ENCODE results near the gene FAF1.

The FAF1 gene

GRCh38 chr1:50416150-50416527, 543.9 kb downstream of the FAF1 start:
- peaks cover 8% of the 10 kb centered on the region for H3K27me3 ChIP-seq (replicated peaks; ENCODE audit: control insufficient read depth, insufficient read depth, low read length)

GRCh38 chr1:50415235-50416149, 544.6 kb downstream of the FAF1 start:
- H3K4me3 ChIP-seq (replicated peaks; ENCODE audit: low read depth, low read length), result no peak overlapping the region
- no peak for TF ChIP-seq CTCF (IDR thresholded peaks at IDR 0.05; ENCODE audit: insufficient read depth, low read length, poor library complexity, severe bottlenecking)

More at GRCh38 chr1:50416150-50416527, 543.9 kb downstream of the FAF1 start:
- H3K4me3 ChIP-seq (replicated peaks; ENCODE audit: low read depth, low read length), result no peak overlapping the region
- no peak for DNase-seq (ENCODE audit: extremely low read depth, insufficient read length)
- H3K36me3 ChIP-seq (ENCODE audit: control insufficient read depth, insufficient read depth, low read length), result no peaks in the 10 kb centered on the region
- TF ChIP-seq CTCF (IDR thresholded peaks at IDR 0.05; ENCODE audit: insufficient read depth, low read length, poor library complexity, severe bottlenecking), result no peak

GRCh38 chr1:50414853-50415234, 545.2 kb downstream of the FAF1 start:
- Histone ChIP-seq H3K27me3 (replicated peaks; ENCODE audit: control insufficient read depth, insufficient read depth, low read length) (peaks cover 4% of the 10 kb centered on the region), H3K4me3 (replicated peaks; ENCODE audit: low read depth, low read length) (no peak overlapping the region), H3K36me3 (ENCODE audit: control insufficient read depth, insufficient read depth, low read length) (no peaks in the 10 kb centered on the region)
- TF ChIP-seq CTCF (IDR thresholded peaks at IDR 0.05; ENCODE audit: insufficient read depth, low read length, poor library complexity, severe bottlenecking), result no peak
- no peak for DNase-seq (ENCODE audit: extremely low read depth, insufficient read length)

More at GRCh38 chr1:50415235-50416149, 544.6 kb downstream of the FAF1 start:
- Histone ChIP-seq H3K27me3 (replicated peaks; ENCODE audit: control insufficient read depth, insufficient read depth, low read length) (peaks cover 5% of the 10 kb centered on the region), H3K36me3 (ENCODE audit: control insufficient read depth, insufficient read depth, low read length) (no peaks in the 10 kb centered on the region)
- DNase-seq (ENCODE audit: extremely low read depth, insufficient read length), result no peak

- Histone ChIP-seq H3K4me3 (replicated peaks; ENCODE audit: low read depth, low read length) (no peak overlapping the region), H3K27me3 (replicated peaks; ENCODE audit: control insufficient read depth, insufficient read depth, low read length) (peaks cover 1% of the 10 kb centered on the region), H3K36me3 (ENCODE audit: control insufficient read depth, insufficient read depth, low read length) (no peaks in the 10 kb centered on the region)
- DNase-seq (ENCODE audit: extremely low read depth, insufficient read length), result no peak
- TF ChIP-seq CTCF (IDR thresholded peaks at IDR 0.05; ENCODE audit: insufficient read depth, low read length, poor library complexity, severe bottlenecking), result no peak
Measured at GRCh38 chr1:50412813-50413476, 547.1 kb downstream of the FAF1 start.

GRCh38 chr1:50405814-50406213, 554.3 kb downstream of the FAF1 start:
- Histone ChIP-seq H3K27me3 (replicated peaks; ENCODE audit: control insufficient read depth, insufficient read depth, low read length) (no peaks in the 10 kb centered on the region), H3K36me3 (ENCODE audit: control insufficient read depth, insufficient read depth, low read length) (no peaks in the 10 kb centered on the region), H3K4me3 (replicated peaks; ENCODE audit: low read depth, low read length) (no peak overlapping the region)
- TF ChIP-seq CTCF (IDR thresholded peaks at IDR 0.05; ENCODE audit: insufficient read depth, low read length, poor library complexity, severe bottlenecking), result no peak
- DNase-seq (ENCODE audit: extremely low read depth, insufficient read length), result no peak
